ENCODE data around the gene LDLRAD4.
"Not testable (repeated sequence)": the region's sequence is repeated elsewhere in the genome, so short reads cannot be mapped to it uniquely, and the experiment has no call there.

LDLRAD4 gene

DNA sequence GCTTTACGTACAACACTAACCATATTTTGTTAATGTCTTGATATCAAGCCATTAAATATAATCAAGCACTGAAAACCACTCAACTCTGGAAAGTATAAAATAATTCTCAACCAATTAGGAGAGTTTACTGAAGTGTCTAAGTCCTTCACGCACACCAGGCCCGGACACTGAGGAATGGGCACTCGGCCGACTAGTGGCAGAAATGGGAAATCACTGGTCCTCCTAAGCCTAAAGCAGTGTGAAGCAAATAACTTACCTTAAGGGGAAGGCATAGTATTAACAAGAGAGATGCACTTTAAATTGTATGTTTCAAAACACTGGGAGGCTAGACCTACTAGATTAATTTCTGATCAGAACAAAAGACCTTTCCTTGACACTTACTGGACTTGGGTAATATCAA lies 462.1 kb downstream of the LDLRAD4 start:
- no peak for DNase-seq (ENCODE audit: extremely low read depth in 1 of 2, low read depth in 1 of 2)

DNA sequence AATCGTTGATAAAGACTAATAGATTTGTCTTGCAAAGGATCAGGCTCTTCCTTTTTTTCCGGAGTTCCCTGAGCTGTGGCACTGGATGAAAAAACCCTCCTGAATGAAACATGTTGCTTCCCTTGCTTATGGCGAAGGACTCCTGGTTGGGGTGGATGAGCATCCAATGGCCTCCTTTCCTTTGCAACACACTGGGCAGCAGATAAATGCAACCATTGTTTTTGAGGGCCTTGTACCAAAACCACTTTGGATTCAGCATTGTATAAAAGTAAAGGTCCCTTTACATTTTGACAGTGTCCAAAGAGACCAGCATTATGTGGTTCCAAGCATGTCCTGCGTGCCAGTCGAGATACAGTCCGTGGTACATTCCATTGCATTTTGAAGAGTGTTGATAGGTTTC lies 463.1 kb downstream of the LDLRAD4 start:
- DNase-seq (ENCODE audit: extremely low read depth in 1 of 2, low read depth in 1 of 2) = no peak

DNA sequence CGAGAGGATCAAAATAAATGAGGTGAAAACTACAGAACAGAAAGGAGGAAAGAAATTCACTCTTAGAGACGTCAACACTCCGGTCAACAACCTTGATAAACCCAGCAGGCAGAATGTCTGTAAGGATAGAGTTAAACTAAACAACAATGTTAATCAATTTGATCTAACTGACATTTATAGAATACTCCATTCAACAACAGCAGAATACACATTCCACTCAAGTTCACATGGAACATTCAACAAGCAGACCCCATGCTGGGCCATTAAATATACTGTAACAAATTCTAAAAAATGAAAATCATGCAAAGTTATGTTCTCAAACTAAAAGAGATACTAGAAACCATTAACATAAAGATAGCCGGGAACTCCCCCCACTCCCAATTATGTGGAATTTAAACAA lies 466.0 kb downstream of the LDLRAD4 start:
- no peak for DNase-seq (ENCODE audit: extremely low read depth in 1 of 2, low read depth in 1 of 2)

DNA sequence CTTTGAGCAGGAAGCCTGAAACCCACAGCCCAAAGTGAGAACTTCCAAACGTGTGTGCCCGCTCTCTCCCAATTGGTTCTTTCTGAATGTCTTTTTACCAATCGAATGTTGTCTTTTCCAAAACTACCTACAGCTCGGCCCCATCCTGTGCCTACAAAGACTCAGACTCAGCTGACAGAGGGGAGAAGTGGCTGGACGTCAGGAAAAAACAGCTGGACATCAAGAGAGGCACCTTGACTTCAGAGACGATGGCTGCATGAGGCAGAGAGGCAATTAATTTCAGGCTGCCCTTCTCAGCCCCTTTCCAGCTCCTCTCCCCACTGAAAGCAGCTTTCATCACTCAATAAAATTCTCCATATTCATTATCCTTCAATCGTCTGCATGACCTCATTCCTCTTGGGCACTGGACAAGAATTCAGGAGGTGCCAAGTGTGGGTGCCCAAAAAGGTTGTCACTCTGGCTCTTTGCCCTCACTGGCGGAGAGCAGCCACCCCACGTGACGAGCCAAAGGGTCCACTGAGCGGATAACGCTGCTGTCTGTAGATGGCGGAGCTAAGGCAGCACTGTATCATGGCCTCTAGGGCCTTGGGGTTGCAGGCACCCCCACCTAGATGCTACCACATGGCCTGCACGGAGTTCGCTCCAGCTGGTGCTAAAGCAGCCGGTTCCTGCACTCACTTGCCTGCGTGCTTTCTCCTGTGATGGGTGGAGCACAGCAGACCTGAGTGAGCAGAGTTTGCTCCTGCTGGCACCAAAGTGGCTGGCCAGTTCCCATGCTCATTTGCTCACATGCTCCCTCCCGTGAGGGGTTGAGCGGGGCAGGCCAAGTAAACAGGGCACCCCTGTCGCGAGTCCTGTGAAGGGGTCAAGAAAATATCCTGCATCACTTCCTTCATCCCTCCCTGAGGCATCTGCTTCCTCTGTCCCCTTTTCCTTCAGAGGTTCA lies 469.9 kb downstream of the LDLRAD4 start:
- DNase-seq (ENCODE audit: extremely low read depth in 1 of 2, low read depth in 1 of 2) = no peak

DNA sequence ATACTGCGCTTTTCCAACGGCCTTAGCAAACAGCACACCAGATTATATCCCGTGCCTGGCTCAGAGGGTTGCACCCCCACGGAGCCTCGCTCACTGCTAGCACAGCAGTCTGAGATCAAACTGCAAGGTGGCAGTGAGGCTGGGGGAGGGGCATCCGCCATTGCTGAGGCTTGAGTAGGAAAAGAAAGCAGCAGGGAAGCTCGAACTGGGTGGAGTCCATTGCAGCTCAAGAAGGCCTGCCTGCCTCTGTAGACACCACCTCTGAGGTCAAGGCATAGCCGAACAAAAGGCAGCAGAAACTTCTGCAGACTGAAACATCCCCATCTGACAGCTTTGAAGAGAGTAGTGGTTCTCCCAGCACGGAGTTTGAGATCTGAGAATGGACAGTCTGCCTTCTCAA lies 471.5 kb downstream of the LDLRAD4 start:
- not testable (repeated sequence) for DNase-seq (ENCODE audit: extremely low read depth in 1 of 2, low read depth in 1 of 2)

DNA sequence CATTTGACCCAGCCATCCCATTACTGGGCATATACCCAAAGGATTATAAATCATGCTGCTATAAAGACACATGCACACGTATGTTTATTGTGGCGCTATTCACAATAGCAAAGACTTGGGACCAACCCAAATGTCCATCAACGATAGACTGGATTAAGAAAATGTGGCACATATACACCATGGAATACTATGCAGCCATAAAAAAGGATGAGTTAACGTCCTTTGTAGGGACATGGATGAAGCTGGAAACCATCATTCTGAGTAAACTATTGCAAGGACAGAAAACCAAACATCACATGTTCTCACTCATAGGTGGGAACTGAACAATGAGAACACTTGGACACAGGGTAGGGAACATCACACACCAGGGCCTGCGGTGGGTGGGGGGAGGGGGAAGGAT lies 476.8 kb downstream of the LDLRAD4 start:
- not testable (repeated sequence) for DNase-seq (ENCODE audit: extremely low read depth in 1 of 2, low read depth in 1 of 2)

DNA sequence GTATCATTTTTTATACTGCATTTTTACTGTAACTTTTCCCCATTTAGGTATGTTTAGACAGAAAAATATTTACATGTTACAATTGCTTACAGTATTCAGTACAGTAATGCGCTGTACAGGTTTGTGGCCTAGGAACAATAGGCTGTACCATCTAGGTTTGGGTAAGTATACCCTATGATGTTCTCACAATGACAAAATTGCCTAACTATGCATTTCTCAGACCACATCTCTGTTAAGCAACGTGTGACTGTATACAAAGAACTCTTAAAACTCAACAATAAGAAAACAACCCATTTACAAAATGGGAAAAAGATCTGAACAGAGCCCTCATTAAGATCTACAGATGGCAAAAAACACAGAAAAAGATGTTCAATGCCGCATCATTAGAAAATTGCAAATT lies 478.4 kb downstream of the LDLRAD4 start:
- DNase-seq (ENCODE audit: extremely low read depth in 1 of 2, low read depth in 1 of 2) = no peak

DNA sequence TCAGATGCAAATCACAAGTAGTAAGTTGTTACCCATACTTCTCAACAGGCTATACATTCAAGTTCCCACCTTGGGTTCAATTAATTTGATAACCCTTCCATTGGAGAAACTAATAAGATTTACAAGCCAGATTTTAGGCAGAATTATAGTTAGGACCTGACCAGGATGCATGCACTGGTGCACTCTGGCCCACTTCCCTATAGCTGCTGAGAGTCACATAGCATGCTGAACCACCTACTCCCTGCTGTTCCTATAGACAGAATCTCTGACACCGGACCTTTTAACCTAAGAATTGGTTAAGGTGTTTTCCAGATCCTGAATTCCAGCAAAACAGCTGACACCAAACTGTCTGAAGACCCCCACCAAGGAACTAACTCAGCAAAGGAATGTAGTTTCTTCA lies 481.6 kb downstream of the LDLRAD4 start:
- DNase-seq (ENCODE audit: extremely low read depth in 1 of 2, low read depth in 1 of 2) = no peak
